GM18526 (cell line): ENCODE data around the gene DDX3X.

Experiments used
- POLR2A ChIP-seq: IDR thresholded peaks from 3 replicates; pipeline ENCODE4 v1.6.1; 2011; ENCODE audit not compliant: insufficient read length; ENCODE audit errors: extremely low read depth

Gene DDX3X

DNA sequence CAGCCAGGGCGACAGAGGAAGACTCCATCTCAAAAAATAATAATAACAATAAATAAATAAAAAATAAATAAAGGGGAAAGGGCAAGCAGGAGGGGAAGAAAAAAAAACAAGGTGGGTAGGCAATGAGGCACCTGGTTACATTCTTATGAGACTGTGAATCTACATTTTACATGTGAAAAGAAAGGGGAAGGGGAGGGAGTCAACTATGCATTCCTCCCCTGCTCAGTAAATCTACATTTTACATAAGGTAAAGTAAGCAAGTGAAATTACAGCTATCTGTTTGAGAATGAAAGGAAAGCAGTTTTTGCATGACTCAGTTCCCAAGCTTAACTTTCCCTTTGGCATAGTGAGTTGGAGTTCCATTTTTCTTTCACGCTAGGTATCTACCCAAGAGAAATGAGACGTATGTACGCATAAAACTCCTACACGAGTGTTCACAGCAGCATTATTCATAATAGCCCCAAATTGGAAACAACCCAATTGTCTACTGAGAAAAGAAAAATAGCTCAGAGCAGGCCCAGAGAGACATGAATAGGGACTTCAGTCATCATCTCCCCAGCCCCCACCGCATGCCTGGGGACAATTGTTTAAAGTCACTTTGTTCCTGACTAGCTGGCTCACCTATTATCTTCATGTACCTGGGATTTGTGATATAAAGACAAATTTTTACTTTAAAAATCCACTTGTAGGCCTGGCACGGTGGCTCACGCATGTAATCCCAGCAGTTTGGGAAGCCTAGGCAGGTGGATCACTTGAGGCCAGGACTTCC, 52.4 kb downstream of the DDX3X start:
- no peak for TF ChIP-seq POLR2A

DNA sequence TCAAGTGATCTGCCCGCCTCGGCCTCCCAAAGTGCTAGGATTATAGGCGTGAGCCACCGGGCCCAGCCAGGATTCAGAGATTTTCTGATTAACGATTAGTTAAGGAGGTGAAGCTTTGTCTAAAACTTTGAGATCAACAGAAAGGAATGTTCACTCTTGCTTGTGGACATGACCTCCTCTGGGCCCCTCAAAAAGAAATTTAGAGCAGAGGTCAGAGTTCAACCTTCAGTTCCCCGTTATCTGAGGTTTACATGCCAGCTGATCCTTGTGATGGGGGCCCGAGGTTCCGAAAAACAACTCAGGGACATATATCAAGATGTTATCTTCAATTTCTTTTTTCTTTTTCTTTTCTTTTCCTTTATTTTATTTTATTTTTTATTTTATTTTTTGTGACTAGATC, 54.6 kb downstream of the DDX3X start:
- TF ChIP-seq POLR2A, result no peak

DNA sequence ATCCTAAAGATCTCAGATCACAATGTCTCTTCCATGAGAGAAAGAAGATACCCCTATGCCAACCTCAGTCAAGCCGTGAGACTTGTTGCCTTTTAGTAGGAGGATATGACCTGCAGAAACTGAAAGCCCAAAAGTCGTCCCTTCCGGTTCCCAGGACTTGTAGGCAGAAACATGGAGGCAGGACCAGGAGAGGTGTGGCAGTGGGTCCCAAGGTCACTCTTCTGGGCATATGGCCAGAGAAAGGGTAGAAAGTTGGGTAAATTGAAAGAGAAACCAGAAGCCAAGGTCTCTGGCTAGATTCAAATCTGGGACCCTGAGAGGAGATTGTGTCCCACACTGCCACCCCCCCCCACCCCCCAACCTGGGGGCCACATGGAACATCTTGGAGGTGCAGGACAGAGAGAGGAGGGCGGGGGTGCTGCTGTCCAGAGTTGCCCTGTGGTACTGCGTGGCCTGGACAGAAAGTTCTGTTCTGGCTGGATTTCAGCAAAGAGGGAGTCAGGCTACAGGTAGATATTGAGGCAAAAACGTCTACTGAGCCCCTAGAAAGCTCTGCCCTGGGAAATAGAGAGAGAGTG, 55.4 kb downstream of the DDX3X start:
- no peak for TF ChIP-seq POLR2A

DNA sequence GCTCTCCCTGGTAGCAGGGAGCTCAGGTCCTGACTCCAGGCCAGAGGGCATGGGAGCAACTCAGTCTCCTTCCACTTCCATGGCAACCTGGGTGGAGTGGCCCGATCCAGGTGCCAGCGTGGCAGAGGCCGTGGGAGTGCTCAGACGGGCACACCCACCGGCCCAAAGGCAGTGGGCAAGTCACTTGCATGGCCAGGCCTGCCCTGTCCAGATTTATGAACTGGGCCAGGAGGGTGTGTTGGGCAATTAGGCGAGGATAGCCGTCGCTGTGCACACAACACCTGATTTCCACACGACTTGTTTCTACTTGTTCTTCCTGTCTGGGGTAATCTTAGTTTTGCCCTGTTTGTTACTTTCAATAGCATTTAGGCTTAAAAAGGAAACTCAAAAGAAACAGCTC, 57.6 kb downstream of the DDX3X start:
- TF ChIP-seq POLR2A, result no peak

DNA sequence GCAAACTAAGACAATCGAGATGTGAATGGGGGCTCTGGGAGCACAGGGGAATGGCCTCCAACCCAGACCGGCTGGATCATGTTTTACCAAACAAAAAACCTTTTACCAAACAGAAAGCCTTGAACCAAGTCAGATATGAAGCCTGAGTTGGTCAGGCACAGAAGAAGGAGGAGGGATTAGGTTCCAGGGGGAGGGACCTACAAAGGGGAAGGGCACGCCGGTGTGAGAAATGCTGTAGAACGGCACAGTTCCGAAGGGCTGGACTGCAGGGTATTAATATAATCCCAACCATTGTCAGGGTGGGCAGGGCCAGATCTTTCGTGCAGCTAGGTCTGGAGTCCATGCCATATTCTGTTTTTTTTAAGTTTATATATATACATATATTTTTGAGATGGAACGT, 60.3 kb downstream of the DDX3X start:
- no peak for TF ChIP-seq POLR2A

DNA sequence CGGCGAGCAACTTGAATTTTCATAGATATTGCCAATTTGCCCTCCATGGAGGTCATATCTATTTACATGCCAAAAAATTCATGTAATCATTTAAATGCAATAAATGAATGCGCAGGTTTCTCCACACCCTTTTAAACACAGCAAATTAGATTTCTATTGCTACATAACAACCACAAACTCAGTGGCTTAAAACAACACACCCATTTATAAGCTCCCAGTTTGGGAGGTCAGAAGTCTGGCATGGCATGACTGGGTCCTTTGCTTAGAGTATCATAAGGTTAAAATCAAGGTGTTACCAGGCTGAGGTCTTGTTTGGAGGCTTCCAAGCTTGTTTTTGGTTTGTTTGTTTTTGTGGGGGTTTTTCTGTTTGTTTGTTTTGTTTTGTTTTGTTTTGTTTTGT, 63.3 kb downstream of the DDX3X start:
- no peak for TF ChIP-seq POLR2A

DNA sequence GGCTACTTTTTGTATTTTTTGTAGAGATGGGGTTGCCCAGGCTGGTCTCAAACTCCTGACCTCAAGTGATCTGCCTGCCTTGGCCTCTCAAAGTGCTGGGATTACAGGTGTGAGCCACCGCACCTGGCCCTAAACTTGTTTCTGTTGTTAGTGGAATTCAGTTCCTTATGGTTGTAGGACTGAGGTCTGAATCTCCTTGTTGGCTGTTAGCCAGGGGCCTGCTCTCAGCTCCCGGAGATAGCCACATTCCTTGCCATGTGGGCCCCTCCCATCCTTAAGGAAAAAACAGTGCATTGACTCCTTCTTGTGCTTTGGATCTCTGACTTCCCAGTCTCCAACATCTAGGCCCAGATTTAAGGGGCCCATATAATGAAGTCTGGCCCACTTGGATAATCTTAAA, 63.8 kb downstream of the DDX3X start:
- no peak for TF ChIP-seq POLR2A

DNA sequence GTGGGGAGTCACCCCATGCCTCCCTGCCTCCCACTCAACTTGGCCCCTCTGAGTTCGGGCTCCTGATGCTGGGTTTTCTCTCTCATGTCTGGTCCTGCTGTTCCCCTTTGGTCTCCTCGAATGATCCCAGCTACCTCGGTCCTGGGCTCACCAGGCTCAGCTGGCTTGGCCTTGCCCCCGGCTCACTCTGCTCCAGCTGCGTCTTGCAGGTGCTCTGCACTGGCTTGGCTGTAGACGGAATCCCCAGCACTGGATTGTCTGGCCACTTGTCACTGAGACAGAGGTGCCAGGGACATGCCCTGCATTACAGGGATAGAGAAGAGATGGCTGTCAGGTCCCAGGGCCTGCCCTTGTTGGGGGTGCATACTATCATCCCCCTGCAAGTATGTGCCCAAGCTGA, 71.6 kb downstream of the DDX3X start:
- no peak for TF ChIP-seq POLR2A

DNA sequence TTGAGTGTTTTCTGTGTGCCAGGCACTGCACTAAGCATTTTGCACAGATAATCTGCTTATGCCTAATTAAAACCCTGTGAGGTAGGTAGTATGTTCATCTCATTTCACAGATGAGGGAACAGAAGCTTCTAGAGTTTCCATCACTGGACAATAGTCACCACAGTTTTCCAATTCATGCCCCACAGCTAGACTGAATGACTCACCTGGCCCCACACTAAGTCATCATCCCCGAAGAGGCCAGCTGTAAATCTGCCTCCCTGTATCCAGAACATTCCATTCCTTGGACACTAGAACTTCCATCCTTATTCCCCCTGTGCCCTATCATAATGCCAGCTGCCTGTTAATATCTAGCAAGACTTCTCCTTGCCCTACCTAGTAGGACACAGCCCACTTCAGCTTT, 72.2 kb downstream of the DDX3X start:
- no peak for TF ChIP-seq POLR2A

DNA sequence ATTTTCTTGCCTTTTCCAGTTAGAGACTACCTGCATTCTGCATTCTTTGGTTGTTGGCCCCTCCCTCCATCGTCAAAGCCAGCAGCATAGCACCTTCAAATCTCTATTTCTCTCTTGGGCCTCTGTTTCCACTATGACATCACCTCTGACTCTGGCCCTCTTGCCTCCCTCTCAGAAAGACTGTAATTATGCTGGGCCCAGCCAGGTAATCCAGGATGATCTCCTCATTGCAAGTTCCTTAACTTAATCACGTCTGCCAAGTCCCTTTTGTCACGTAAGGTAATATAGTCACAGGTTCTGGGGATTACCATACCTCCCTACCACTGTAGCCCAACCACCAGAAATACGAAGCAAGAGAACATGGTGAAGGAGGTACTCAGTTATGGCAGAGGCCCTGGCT, 73.9 kb downstream of the DDX3X start:
- TF ChIP-seq POLR2A, result no peak

DNA sequence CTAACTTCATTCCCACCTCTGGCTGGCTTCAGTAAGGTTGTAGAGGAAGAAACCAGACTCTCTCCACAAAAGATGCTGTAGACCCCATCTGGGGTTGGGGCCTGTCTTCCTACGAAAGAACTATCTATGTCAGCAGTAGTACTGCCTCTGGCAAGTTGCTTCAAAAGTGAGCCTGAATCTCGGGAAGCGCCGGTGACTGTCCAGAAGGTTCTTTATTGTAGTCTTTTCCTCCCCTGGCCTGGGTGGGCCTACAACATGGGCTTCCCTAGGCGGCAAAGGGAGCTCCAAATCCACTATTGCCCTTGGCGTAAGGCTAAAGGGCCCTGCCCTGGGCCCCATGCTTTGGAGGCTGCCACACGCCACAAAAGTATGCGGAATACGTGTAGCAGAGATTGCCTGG, 74.6 kb downstream of the DDX3X start:
- TF ChIP-seq POLR2A, result no peak

DNA sequence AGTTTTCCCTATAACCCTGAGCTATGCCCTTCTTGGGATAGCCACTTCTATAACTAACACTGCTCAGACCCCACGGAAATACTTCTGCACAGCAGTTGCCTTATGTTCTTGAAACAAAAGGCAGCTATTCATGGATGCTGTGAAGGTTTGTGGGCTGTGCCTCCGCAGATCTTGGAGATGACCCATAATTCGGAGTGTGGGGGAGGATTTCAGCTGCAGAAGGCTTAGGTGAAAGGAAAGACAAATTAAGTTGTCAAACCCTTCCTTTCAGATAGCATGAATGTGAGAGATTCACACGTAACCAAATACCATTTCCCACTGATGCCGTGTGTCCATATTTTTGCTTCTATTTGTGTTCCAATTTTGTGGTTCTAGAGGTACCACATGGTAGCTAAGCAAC, 75.0 kb downstream of the DDX3X start:
- no peak for TF ChIP-seq POLR2A

DNA sequence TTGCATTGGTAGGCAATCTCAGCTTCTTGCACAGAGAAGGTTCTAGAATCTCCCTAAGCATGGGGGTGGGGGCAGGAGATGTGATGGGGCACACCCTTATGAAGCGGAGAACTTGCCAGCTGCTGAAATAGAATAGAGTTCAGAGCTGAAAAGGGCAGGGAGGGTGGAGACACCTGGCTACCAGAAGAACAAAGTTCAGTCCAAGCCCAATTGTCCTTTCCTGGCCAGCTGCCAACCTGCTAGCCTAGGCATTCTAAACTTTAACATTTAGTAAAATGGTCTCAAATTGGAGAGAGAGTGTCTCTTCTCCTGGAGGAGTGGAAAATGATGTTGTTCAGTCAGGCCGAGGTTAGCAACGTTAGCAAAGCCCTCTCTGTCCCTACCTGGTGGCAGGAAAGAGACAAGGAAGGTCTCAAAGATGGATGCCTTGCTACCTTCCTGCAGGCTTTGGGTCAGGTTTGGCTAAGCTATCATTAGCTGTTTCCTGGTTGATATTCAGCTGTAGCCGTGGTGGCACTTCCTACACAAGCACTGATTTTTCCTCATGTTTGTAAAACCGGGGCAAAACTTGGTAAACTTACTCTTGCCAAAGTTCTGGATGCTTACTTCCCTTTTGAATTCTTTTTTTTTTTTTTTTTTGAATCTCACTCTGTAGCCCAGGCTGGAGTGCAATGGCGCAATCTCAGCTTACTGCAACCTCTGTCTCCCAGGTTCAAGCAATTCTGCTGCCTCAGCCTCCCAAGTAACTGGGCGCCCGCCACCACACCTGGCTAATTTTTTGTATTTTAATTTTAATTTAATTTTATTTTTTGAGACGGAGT, 78.5 kb downstream of the DDX3X start:
- no peak for TF ChIP-seq POLR2A
